Measurements from ENCODE around the gene RTN4.
A peak's percentile ranks its signal among the peaks of the same experiment; 100 is the strongest.

- TF ChIP-seq CTCF (IDR thresholded peaks at IDR 0.05) = peak in 1 of 4 experiments; percentile 21
- TF ChIP-seq POLR2A (IDR thresholded peaks at IDR 0.05) = peak; percentile 100
Observed at GRCh38 chr2:55050100-55050994, at the start of gene RTN4.

All from prostate gland (tissue), 2 donors.